ENCODE measurements around the gene CD2BP2. TPM values are rescaled to one million over a fixed set of nuclear protein-coding genes. Genes with fewer than 3 reads are reported as not detected.

CD2BP2 gene
- total RNA-seq, 4 donors from 2014 or later, result 33.6 to 43.2 (median 38.5) TPM

DNA sequence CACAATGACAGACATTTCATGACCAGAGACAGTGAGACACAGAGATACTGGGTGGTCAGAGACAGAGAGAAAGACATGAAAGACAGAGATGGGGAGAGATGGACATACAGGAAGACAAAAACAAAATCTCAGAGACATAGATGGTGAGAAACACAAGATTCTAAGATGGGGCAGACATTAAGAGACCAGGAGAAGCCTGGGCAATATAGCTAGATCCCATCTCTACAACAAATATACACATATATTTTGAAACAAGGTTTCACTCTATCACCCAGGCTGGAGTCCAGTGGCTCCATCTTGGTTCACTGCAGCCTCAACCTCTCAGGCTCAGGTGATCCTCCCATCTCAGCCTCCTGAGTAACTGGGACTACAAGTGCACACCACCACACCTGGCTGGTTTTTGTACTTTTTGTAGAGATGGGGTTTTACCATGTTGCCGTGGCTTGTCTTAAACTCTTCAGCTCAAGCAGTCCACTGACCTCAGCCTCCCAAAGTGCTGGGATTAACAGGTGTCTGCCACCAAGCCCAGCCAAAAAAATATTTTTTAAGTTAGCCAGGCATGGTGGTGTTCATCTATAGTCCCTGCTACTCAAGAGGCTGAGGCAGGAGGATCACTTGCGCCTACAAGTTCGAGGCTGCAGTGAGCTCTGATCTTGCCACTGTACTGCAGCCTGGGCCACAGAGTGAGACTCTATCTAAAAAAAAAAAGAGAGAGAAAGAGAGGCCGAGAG lies 25.1 kb upstream of the CD2BP2 start:
- WGBS, 2 donors, result 89 to 90% methylated on average over 4 of the region's 4 CpGs
- intact Hi-C loops (cut with DNase I; ENCODE audit: low total_unique reads), result no loop called here

GRCh38 chr16:30379158-30379783 lies 24.2 kb upstream of the CD2BP2 start:
- TF ChIP-seq, protein P1, sequence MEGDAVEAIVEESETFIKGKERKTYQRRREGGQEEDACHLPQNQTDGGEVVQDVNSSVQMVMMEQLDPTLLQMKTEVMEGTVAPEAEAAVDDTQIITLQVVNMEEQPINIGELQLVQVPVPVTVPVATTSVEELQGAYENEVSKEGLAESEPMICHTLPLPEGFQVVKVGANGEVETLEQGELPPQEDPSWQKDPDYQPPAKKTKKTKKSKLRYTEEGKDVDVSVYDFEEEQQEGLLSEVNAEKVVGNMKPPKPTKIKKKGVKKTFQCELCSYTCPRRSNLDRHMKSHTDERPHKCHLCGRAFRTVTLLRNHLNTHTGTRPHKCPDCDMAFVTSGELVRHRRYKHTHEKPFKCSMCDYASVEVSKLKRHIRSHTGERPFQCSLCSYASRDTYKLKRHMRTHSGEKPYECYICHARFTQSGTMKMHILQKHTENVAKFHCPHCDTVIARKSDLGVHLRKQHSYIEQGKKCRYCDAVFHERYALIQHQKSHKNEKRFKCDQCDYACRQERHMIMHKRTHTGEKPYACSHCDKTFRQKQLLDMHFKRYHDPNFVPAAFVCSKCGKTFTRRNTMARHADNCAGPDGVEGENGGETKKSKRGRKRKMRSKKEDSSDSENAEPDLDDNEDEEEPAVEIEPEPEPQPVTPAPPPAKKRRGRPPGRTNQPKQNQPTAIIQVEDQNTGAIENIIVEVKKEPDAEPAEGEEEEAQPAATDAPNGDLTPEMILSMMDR (IDR thresholded peaks at IDR 0.05), result no peak
- no peak for TF ChIP-seq POLR2A (IDR thresholded peaks at IDR 0.05)
- DNase-seq (ENCODE audit: low spot score in 2 of 2), result peak in 1 of 2 donors; percentile 86
- peak overlapping the region; percentile 57 for H3K4me3 ChIP-seq (ENCODE audit: low read depth, poor library complexity, severe bottlenecking)
- intact Hi-C loops (cut with DNase I; ENCODE audit: low total_unique reads), result no loop called here
- WGBS, 2 donors, result 36 to 46% methylated on average over 17 to 27 of the region's 27 CpGs

More for the DNA sequence above, 25.1 kb upstream of the CD2BP2 start:
- TF ChIP-seq POLR2A (IDR thresholded peaks at IDR 0.05), result no peak
- TF ChIP-seq, protein P1 (IDR thresholded peaks at IDR 0.05), result no peak
- no peak for DNase-seq (ENCODE audit: low spot score in 2 of 2)
- no peak overlapping the region for H3K4me3 ChIP-seq (ENCODE audit: low read depth, poor library complexity, severe bottlenecking)

- intact Hi-C loops (cut with DNase I; ENCODE audit: low total_unique reads), result no loop called here
- peak overlapping the region; percentile 57 for H3K4me3 ChIP-seq (ENCODE audit: low read depth, poor library complexity, severe bottlenecking)
- TF ChIP-seq, protein P1 (IDR thresholded peaks at IDR 0.05), result no peak
- TF ChIP-seq POLR2A (IDR thresholded peaks at IDR 0.05), result no peak
- WGBS, 2 donors, result 0% methylated on average over 66 of the region's 67 CpGs
- peak; percentile 99 to 100 for DNase-seq (ENCODE audit: low spot score in 2 of 2)
These were observed 23.4 kb upstream of the CD2BP2 start for GRCh38 chr16:30378236-30379157.

GRCh38 chr16:30377812-30378235 lies 22.7 kb upstream of the CD2BP2 start:
- 0 to 1% methylated on average over 36 to 39 of the region's 39 CpGs for WGBS, 2 donors
- DNase-seq (ENCODE audit: low spot score in 2 of 2), result peak; percentile 93 to 99
- H3K4me3 ChIP-seq (ENCODE audit: low read depth, poor library complexity, severe bottlenecking), result peak overlapping the region; percentile 41
- TF ChIP-seq, protein P1 (IDR thresholded peaks at IDR 0.05), result no peak
- peak in 1 of 2 donors; percentile 29 for TF ChIP-seq POLR2A (IDR thresholded peaks at IDR 0.05)
- intact Hi-C loops (cut with DNase I; ENCODE audit: low total_unique reads), result no loop called here

DNA sequence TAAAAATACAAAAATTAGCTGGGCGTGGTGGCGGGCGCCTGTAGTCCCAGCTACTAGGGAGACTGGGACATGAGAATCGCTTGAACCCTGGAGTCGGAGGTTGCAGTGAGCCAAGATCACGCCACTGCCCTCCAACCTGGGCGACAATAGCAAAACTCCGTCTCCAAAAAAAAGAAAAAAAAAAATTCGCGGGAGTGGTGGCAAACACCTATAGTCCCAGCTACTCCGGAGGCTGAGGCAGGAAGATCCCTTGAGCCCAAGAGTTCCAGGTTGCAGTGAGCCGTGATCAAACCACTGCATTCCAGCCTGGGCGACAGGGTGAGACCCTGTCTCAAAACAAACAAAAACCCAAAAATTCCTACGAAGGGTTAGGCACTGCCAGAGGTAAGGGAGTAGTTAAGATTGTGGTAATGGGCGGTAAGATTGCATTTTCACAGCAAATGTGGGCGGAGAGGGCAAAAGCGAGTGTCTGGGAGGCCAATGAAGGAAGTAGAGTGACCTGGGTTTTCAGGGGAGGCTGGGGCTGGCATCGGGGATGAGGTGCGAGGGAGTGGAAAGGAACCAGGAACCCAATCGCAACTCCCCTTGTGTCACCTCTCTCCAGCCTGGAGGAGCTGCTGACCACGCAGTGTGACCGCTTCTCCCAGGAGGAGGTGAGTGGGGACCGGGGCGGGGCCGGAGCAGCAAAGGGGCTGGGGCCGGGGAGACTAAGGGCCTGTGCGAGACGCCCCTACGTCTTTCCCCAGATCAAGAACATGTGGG lies 22.1 kb upstream of the CD2BP2 start:
- intact Hi-C loops (cut with DNase I; ENCODE audit: low total_unique reads), result no loop called here
- WGBS, 2 donors, result 29 to 36% methylated on average over 27 to 29 of the region's 29 CpGs
- H3K4me3 ChIP-seq (ENCODE audit: low read depth, poor library complexity, severe bottlenecking), result peak overlapping the region; percentile 41
- TF ChIP-seq, protein P1 (IDR thresholded peaks at IDR 0.05), result no peak
- no peak for DNase-seq (ENCODE audit: low spot score in 2 of 2)

Measured in lower leg skin (tissue), 4 donors.